ENCODE results near the gene SP100.
"Not testable (repeated sequence)": the region's sequence is repeated elsewhere in the genome, so short reads cannot be mapped to it uniquely, and the experiment has no call there.

The SP100 gene

DNA sequence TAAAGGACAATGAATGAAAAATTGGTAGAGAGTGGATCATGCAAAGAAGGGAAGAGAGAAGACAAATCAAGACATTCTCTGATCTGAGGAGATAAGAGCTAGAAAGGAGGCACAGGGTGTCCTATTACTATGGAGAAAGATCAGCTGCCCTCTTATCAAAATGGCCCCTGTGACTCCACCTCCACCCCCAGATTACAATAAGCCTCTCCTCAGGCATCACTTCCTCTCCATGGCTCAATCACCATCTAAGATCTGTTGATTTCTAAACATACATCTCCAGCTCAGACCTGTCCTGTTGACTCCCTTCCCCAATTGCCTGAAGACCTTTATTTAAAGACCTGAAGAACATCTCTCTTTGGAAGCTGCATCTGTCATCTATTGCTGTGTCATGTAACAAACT is 43.2 kb downstream of the SP100 start:
- no peak for DNase-seq (ENCODE audit: low spot score)

DNA sequence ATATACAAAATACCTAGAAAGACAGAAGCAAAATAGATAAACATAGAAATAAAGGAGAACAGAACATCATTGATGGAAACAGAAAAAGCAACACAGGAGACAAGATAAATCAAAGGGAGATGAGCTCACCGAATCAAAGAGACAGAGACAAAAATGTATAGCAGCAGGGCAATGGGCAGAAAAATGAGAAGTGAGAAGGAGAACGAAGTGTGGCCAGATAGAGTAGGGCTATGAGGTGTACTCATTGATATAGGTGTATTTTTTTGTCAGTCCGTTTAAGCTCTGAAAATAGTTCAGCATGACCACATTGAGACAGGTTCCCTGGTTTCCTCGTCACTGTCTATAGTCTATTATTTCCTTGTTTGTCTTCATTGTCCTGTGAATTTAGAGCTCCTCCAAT is 55.1 kb downstream of the SP100 start:
- DNase-seq (ENCODE audit: low spot score), result no peak

DNA sequence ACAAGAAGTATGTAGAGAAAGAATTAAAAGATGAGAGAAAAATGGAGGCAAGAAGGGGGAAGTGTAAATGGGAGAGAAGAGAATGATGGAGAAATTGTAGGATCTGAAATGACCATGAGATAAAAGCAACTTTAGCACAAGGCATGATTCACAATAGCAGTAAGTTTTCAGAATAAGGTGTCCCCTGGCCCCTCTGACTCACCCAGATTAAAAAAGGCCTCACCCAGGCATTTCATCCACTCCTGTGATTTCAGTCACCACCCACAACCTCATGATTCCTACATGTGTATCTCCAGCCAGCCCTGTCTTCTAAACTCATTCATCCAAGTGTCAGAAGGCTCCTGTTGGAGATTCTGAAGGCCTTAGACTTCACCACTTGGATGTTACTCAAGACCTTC is 56.6 kb downstream of the SP100 start:
- DNase-seq (ENCODE audit: low spot score), result no peak

DNA sequence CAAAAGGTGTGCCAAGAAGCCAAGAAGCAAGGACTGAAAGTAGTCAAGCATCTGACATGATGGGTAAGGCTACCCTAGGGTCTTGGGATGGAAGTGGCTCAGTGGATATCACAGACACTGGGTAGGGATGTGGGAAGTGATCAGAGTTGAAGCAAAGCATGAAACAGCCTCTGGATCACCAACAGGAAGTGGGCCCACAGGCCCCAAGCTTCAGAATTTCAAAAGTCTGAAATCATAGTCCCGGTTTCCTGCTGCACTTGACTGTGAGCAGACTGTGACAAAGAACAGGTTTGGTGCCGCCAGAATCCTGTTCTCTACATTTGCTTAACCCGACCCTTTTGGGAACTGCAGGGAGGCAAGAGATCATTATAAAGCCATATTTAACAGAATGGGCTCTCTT is 57.4 kb downstream of the SP100 start:
- DNase-seq (ENCODE audit: low spot score), result no peak

DNA sequence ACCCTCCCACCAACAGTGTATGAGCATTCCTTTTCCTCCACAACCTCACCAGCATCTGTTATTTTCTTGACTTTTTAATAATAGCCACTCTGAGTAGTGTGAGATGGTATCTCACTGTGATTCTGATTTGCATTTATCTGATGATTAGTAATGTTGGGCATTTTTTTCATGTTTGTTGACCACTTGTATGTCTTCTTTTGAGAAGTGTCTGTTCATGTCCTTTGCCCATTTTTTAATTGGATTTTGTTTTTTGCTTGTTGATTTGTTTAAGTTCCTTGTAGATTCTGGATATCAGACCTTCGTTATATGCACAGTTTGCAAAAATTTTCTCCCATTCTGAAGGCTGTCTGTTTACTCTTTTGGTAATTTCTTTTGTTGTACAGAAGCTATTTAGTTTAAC is 59.1 kb downstream of the SP100 start:
- DNase-seq (ENCODE audit: low spot score), result no peak

DNA sequence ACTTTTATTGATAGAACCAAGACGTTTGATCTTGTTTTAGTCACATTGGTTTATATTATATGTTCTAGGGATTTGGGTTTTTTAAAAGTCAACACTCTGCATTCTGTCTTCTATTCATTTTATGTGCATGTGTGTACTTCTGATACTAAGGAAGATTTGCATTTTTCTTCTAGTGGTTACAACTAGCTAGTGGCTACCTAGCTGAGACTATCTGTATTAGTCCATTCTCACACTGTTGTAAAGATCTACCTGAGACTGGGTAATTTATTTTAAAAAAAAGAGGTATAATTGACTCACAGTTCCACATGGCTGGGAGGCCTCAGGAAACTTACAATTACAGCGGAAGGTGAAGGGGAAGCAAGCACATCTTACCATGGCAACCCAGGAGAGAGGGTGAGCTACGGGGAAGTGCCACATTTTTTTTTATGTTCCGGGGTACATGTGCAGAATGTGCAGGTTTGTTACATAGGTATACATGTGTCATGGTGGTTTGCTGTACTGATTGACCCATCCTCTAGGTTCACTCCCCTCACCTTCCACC is 69.9 kb downstream of the SP100 start:
- DNase-seq (ENCODE audit: low spot score), result no peak

DNA sequence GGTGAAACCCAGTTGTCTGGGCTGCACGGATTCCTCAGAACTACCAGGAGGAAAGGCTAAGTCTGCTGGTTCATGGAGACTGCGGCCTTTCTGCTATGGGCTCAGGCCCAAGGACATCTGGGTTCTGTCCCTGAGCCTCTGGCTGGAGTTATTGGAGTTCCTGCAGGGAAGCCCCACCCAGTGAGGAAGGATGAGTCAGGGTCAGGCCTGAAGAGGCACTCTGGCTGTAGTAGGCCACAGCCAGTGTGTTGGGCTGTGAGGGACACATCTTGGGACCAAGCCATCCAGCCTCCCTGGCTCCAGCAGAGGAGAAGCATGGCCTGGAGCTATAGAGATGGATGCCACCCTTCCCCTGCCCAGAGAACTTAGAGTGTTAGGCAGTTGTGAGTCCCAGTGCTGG is 75.2 kb downstream of the SP100 start:
- DNase-seq (ENCODE audit: low spot score), result not testable (repeated sequence)

DNA sequence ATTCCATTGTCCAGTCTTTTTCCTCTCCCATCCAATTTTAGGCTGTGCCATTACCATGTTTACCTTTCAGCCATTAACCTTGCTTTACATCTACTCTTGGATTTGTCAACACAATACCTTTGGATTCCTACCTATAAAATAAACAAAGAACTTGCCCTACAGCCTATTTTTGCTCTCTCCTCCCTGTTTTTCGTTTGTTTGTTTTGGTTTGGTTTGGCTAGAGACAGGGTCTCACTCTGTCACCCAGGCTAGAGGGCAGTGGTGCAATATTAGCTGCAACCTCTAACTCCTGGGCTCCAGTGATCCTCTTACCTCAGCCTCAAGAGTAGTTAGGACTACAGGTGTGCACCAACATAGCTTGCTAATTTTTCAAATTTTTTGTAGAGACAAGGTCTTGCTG is 76.1 kb downstream of the SP100 start:
- no peak for DNase-seq (ENCODE audit: low spot score)

DNA sequence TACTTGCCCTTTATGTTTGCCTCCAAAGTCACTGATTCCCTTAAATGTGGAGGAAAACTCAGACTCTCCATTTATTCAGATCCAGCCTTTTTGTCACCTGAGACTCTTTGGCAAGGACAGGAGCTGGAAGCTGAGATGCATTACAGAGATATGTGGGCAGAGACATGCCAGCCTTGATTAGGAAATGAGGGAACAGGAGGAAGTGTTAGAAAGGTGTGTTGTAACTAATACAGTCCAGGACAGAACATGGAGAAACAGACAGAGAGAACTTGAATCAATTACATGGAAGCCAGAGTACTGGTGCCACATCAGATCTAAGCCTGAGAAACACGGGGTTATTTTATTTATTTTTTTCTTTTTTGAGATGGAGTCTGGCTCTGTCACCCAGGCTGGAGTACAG is 79.0 kb downstream of the SP100 start:
- DNase-seq (ENCODE audit: low spot score), result no peak

DNA sequence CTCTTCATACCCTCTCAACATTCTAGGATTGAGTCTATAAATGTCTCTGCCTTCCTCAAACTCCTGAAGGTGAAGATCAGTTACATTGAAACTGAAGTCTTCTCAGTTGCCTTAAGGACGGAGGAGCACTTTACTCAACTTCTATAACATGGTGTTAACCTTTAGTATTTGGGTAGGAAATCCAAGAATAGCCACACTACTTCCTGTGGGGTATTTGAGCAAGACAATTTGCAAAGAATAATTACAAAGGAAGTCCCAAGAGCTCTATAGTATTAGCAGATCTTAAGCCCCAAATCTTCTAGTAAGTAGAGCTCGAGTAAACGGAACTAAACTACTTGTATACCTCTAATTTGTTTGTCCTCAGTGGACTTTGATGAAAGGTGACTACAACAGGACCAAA is 80.9 kb downstream of the SP100 start:
- no peak for DNase-seq (ENCODE audit: low spot score)

DNA sequence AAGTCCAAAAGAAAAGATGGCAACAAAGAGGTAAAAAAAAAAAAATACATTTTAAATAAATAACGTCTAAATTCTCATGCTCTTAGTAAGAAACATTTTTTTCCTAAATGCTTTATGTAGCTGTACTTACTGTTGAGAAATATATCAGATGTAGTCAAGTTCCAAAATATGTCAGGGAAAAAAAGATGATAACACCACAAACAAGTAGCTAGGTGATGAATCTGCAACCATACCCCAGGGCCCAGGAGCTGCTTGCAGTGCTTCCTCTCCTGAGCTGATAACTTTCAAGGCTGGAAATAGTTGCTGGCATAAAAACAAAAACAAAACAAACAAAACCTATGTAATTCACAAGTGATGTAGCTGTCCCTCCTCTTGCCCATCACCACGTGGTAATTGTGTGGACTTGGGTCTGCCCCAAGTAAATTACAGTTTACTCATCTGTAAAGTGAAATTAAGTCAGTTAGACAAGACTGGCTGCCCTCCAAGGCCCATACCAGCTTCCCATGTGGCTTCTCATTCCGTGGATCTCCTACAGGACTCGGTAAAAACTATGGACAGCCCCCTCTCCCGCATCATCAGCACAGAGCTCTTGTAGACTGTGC is 82.6 kb downstream of the SP100 start:
- no peak for DNase-seq (ENCODE audit: low spot score)

DNA sequence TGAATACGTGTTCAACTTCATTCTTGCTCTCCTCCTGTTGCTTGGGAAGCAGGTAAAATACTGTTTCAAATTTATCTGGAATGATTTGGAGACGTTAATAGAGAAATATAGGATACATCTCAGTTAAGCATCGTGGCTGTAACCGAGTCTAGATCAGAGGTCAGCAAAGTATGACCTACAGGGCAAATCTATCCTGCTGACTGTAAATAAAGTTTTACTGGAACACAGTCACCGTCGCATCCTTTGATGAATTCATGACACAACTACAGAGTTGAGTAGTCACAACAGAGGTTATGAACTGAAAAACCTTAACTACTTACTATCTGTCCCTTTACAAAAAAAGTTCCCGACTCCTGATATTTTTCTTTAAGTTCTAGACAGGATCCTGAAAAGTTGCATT is 86.6 kb downstream of the SP100 start:
- DNase-seq (ENCODE audit: low spot score), result no peak

DNA sequence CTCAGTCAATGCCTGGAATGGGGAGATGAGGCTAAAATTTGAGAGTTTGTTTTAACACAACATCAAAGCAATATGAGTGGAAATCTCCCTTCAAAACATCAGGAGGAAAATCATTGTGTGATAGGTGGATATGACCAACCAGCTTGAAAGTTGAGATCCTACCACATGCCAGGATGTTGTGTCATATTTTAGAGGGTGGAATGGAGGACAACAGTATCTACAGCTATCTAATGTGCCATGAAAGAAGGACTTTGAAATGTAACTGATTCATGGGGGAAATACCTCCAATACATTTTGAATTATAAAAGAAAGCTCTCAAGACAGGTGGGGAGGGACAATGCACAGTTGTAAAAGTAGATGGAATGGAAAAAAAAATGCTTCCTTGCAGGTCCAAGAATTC is 87.8 kb downstream of the SP100 start:
- no peak for DNase-seq (ENCODE audit: low spot score)

DNA sequence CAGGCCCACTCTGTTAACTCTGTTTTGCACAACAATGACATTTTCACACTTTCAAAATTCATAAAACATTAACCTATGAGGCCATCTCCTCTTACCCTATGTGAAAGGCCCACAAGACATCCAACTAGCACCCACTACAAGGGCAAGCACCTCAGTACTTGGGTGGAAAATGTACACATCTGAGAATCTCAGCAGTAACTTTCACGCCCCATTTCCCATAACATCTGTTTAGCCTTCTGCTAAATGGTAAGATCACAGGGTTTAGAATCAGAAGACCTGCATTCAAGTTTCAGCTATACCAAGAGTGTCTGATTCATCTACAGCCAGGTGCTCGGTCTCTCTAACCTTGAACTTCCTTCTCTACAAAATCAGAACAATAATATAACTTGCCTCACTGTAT is 89.2 kb downstream of the SP100 start:
- DNase-seq (ENCODE audit: low spot score), result no peak

DNA sequence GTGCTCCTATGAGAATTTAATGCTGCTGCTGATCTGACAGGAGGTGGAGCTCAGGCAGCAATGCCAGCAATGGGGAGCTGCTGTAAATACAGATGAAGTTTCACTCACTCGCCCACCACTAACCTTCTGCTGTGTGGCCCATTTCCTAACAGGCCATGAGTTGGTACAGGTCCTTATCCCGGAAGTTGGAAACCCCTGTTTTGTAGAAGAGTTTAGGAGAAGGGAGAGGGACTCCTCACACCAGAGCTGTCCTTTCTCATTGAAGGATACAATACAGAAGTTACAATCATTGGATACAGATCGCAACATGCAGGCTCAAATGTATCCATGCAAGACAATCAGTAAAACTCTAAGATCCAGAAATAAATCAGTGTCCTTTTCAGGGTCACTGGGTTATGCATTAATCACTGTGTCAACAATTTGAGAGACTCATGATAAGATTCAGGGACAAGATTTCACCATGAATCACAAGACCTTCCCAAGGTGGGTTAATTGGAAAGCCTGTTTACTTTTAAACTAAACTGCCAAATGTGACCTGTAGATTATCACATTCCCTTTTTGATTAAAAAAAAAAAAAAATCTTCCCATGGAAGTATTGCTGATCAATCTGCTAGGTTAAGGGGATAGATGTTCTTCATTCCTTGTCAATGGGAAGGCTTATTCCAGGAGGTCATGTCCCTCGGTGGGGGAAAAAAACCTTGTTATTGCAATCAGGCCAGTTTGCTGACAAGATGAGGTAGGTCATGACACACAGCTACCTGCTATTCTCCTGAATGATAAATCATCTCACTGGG is 97.2 kb downstream of the SP100 start:
- DNase-seq (ENCODE audit: low spot score), result no peak

DNA sequence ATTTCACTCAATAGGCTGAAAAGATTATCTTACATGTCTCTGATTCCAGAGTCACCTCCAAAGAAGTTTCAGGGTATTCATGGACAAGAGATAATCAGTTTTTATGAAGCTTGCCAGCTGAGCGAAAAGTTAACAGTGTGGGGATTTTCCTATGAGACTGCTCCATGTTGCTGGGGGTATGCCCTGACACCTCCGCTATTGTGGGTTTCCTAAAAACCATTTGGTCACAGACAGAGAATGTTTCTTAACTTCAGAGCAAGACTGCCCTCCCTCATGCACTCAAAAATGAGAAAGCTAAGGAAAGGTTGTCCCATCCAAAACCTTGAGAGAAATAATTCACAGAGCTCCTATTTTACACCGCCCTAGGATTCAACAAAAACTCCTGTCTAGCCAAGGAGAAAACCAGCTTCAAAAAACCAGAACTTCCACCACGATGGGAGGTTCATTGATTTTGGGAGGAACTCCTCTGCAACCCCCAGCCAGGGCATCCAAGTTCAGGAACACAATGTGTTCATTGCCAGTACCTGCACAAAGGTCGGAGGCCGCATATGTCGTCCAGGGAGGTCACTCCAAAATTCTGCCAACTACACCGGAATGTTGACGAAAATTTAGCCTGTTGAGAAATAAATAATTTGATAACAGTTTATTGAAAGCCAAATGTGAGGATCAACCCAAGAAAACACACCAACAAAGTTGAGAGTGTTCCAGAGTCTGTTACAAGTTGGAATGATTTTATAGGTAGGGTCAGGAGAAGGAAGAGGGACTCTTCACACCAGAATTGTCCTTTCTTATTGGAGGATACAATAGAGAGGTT is 104.3 kb downstream of the SP100 start:
- DNase-seq (ENCODE audit: low spot score), result no peak

DNA sequence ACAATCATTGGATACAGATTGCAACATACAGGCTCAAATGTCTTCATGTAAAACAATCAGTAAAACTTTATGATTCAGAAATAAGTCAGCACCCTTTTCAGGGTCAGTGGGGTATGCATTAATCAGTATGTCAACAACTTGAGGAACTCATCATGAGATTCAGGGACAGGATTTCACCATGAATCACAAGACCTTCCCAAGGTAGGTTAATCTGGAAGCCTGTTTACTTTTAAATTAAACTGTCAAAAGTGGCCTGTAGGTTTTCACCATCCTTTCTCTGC is 104.8 kb downstream of the SP100 start:
- no peak for DNase-seq (ENCODE audit: low spot score)

DNA sequence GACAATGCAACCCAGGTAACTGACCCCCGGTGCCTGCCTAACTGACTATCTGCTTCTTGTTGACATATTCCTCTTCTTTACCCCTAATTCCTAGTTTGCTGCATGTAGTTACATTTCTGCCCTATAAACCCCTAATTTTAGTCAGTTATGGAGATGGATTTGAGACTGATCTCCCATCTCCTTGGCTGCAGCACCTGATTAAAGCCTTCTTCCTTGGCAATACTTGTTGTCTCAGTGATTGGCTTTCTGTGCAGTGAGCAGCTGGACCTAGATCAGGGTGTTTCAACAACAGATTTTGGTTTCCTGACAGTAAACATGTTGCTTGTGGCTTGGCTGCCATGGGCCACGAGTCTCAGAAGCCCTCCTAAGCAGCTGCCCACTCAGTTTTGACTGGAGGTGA is 105.4 kb downstream of the SP100 start:
- DNase-seq (ENCODE audit: low spot score), result no peak

DNA sequence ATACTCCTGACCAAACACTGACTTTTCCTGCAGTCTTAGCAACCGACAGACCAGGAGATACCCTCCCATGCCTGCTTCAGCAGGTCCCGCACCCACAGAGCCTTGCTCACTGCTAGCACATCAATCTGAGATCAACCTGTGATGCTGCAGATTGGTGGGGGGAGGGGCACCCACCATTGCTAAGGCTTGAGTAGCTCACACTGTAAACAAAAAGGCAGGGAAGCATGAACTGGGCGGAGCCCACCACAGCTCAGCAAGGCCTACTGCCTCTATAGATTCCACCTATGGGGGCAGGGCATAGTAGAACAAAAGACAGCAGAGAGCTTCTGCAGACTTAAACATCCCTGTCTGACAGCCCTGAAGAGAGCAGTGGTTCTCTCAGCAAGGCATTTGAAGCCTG is 109.7 kb downstream of the SP100 start:
- DNase-seq (ENCODE audit: low spot score), result no peak

DNA sequence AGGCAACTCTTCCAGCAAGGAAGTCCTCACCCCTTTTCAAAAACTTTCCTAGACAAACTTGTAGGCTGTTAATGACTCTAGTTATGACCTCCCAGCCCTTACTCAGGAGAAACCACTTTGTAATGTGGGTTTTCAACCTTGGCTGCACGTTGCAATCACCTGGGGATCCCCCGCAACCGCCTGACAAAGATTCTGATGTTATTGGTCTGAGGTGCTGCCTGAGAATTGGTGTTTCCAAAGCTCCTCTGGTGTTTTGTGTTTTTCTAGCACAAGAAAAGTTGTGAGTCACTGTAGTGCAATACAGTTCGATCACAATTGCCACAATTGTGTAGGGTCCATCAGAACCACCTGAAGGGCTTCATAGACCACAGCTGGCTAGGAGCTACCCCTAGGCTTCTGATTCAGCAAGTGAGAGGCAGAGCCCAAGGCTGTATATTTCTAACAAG is 121.6 kb downstream of the SP100 start:
- DNase-seq (ENCODE audit: low spot score), result no peak

DNA sequence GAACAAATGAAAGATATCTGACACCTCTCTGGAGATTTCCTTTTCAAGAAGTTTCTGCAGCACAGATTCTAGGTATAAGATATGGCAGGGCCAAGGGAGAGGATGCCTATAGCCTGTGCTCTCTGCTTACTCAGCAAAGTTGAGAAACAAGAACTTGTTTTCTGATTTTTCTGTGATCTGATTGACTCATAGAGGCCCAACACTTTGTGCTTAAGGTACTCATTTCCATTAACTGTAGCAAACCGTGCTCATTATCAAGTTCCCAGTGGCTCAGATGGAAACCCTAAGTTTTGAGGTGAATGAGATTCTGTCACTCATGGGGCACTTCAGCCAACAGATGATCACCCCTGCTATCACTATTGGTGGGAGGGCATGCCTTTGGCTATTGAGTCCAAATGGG is 124.3 kb downstream of the SP100 start:
- no peak for DNase-seq (ENCODE audit: low spot score)

DNA sequence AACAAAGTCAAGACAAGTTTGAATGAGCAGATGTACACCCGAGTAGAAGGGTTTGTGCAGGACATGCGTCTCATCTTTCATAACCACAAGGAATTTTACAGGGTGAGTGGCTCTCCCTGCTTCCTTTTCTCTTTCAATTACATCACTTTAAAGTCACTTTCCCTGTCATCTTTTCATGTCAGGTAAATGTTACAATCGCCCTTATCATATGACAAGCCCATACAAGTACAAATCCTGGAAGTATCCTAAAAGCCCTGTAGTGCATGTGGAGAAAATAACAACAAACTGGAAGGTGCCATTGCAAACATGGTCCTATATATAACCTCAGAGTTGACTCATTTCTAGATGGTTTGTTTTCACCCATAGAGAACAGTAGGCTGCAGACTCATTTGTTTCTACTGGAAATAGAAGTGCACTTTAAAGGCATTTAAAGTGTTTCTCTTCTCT is 126.0 kb downstream of the SP100 start:
- DNase-seq (ENCODE audit: low spot score), result no peak

DNA sequence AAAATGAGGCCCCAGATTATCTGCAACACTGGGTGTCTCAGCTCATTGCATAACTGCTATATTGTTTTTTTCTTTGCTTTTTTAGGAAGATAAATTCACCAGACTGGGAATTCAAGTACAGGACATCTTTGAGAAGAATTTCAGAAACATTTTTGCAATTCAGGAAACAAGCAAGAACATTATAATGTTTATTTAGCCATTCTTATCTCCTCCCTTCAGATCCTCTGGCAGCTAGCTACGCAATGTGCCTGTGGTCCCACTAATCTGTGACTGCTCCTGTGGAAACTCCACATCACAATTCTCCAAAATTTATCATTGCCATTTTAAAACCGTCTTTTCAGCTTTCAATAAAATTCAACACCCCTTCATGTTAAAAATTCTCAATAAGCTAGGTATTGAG is 126.8 kb downstream of the SP100 start:
- no peak for DNase-seq (ENCODE audit: low spot score)
